SU-DHL-6 (cell line): Measurements from ENCODE around the gene PHLDA1.

ENCODE experiments used
- H2AFZ ChIP-seq: fragments of 200-600 bp; sonication (generic); 2 replicates; pipeline ENCODE4 v1.6.1; 2014; ENCODE audit warnings: low read depth, mild to moderate bottlenecking, moderate library complexity, mixed read lengths, antibody characterized with exemption, low read length; ENCODE audit not compliant: severe bottlenecking
- H3F3A ChIP-seq: fragments of 200-600 bp; shearing (Covaris generic); 2 replicates; pipeline ENCODE4 v1.6.0; 2016; ENCODE audit warnings: antibody characterized with exemption, mild to moderate bottlenecking; ENCODE audit not compliant: insufficient read depth
- H3K27ac ChIP-seq: fragments of 200-600 bp; sonication (generic); 2 replicates; pipeline ENCODE4 v1.5.1; 2016; ENCODE audit warnings: low read depth, mild to moderate bottlenecking, low read length, moderate library complexity, mixed read lengths
- H3K27me3 ChIP-seq: fragments of 200-600 bp; sonication (generic), shearing (Covaris generic); 2 replicates; pipeline ENCODE4 v1.6.0; 2014; ENCODE audit warnings: mild to moderate bottlenecking, low read length
- H3K36me3 ChIP-seq: fragments of 200-600 bp; sonication (generic); 2 replicates; pipeline ENCODE4 v1.6.1; 2014; ENCODE audit warnings: mild to moderate bottlenecking, low read length, mixed read lengths
- H3K4me2 ChIP-seq: fragments of 300-600, 200-600 bp; shearing (Covaris generic), sonication (generic); 2 replicates; pipeline ENCODE4 v1.6.0; 2014; ENCODE audit warnings: low read length, low read depth, mild to moderate bottlenecking; ENCODE audit not compliant: poor library complexity, severe bottlenecking
- H3K4me3 ChIP-seq: fragments of 200-600 bp; sonication (generic); 2 replicates; pipeline ENCODE4 v1.5.1; 2014; ENCODE audit warnings: antibody characterized with exemption, low read length, mild to moderate bottlenecking, mixed read lengths; ENCODE audit not compliant: insufficient read depth, poor library complexity, severe bottlenecking
- H3K79me2 ChIP-seq: fragments of 200-600 bp; sonication (generic); 2 replicates; pipeline ENCODE4 v1.6.1; 2014; ENCODE audit warnings: mild to moderate bottlenecking, low read length, moderate library complexity; ENCODE audit not compliant: insufficient read depth
- H3K9ac ChIP-seq: fragments of 200-600 bp; sonication (generic); 2 replicates; pipeline ENCODE4 v1.7.0; 2014; ENCODE audit warnings: mild to moderate bottlenecking, low read length
- H3K9me2 ChIP-seq: fragments of 200-600 bp; sonication (generic); replicated peaks from 2 replicates; pipeline ENCODE4 v1.6.1; 2014; ENCODE audit warnings: low read length; ENCODE audit not compliant: insufficient read depth
- H3K9me3 ChIP-seq: fragments of 200-600 bp; sonication (generic); 2 replicates; pipeline ENCODE4 v1.6.1; 2014; ENCODE audit warnings: low read length, mixed read lengths; ENCODE audit not compliant: insufficient read depth
- H4K20me1 ChIP-seq: fragments of 200-600 bp; sonication (generic); 2 replicates; pipeline ENCODE4 v1.6.1; 2014; ENCODE audit warnings: low read depth, mild to moderate bottlenecking, antibody characterized with exemption, low read length, moderate library complexity, mixed read lengths
- EZH2phosphoT487 ChIP-seq: fragments of 200-600 bp; sonication (generic), shearing (Covaris generic); conservative IDR thresholded peaks from 2 replicates; pipeline ENCODE4 v1.6.1; 2018; ENCODE audit warnings: mild to moderate bottlenecking, antibody characterized with exemption, low read length, moderate library complexity, mixed read lengths
- TF ChIP-seq, protein P1 (sequence below): fragments of 200-600 bp; sonication (generic); IDR thresholded peaks from one replicate; pipeline ENCODE4 v1.5.1; 2017; ENCODE audit warnings: antibody characterized with exemption, mild to moderate bottlenecking, low read length, moderate library complexity; ENCODE audit not compliant: insufficient read depth, poor library complexity, severe bottlenecking

PHLDA1 gene

DNA sequence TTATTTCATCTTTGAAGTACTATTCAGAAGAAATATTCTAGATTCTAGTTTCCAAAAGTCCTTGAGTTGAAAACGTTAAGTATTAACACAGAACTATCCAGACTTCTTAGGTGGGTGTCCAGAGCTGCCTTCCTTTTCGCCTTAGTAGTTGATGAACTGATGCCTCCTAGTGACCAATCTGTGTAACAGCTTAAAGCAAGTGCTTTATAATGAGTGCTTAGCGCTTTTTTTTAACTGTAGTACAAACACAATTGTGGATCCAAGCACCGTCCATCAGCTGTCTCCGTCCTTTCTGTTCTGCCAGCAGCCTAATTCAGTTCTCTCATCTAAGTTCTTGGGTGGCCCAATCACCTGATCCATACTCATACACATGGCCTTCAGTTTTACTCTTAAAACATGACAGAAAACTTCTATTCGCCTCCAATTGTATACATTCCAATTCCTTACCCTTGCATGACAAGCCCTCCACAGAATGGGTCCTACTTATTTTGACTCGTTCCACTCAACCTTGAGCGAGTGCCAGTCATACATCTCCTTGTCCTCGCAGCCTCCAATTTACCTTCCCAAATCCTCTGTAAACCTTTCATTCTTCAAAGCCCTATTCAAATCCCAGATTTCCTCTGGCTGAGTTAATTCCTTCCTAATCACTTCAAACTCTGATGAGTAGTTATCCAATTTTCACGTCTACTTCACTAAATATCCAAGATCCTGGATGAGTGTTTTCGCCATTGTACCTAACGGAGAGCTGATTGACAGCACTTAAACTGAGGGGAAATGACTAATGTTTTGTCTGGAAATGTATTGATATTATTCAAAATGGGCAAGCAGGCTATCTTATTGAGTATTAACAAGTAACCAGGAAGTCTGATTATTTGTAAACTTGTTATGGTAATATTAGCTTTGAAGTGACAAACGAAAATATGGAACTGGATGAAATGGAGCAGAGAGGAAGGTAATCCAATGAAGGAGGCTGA, 5.8 kb upstream of the PHLDA1 start:
- no peak overlapping the region for H3K4me2 ChIP-seq
- TF ChIP-seq EZH2phosphoT487, result no peak
- TF ChIP-seq, protein P1, sequence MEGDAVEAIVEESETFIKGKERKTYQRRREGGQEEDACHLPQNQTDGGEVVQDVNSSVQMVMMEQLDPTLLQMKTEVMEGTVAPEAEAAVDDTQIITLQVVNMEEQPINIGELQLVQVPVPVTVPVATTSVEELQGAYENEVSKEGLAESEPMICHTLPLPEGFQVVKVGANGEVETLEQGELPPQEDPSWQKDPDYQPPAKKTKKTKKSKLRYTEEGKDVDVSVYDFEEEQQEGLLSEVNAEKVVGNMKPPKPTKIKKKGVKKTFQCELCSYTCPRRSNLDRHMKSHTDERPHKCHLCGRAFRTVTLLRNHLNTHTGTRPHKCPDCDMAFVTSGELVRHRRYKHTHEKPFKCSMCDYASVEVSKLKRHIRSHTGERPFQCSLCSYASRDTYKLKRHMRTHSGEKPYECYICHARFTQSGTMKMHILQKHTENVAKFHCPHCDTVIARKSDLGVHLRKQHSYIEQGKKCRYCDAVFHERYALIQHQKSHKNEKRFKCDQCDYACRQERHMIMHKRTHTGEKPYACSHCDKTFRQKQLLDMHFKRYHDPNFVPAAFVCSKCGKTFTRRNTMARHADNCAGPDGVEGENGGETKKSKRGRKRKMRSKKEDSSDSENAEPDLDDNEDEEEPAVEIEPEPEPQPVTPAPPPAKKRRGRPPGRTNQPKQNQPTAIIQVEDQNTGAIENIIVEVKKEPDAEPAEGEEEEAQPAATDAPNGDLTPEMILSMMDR, result peak; percentile 58

DNA sequence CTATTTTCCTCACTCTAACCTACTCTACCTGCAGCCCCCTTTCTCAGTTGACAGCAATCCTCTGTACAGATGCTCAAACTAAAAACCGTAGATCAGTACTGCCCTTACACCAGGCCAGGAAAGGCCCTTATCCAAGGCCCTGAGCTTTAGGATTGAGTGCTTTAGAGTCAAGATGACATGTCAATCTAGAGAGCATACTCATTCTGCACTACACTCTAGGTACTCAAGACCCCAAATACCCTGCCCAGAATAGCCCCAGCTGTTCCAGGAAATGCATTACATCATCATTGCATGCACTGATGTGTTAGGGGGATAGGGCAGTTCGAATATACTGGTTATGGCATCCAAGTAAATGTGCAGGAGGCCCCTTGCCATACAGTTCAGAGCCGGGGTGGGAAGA, 3.5 kb upstream of the PHLDA1 start:
- Histone ChIP-seq H3K9me2 (no peaks in the 10 kb centered on the region), H3F3A (peaks cover 37% of the 10 kb centered on the region), H3K4me2 (no peak overlapping the region), H3K4me3 (no peak overlapping the region), H3K79me2 (no peaks in the 10 kb centered on the region), H2AFZ (no peak overlapping the region), H3K27me3 (no peaks in the 10 kb centered on the region), H3K9ac (no peak overlapping the region), H3K36me3 (no peaks in the 10 kb centered on the region), H3K9me3 (no peaks in the 10 kb centered on the region), H4K20me1 (no peaks in the 10 kb centered on the region), H3K27ac (no peak overlapping the region)
- TF ChIP-seq, protein P1, result no peak
- no peak for TF ChIP-seq EZH2phosphoT487

More for the DNA sequence above, 5.8 kb upstream of the PHLDA1 start:
- Histone ChIP-seq H2AFZ (no peak overlapping the region), H3K27ac (no peak overlapping the region), H3K4me3 (no peak overlapping the region), H3K9ac (no peak overlapping the region), H4K20me1 (no peaks in the 10 kb centered on the region), H3K79me2 (no peaks in the 10 kb centered on the region), H3K36me3 (no peaks in the 10 kb centered on the region), H3K9me2 (no peaks in the 10 kb centered on the region), H3K9me3 (no peaks in the 10 kb centered on the region), H3F3A (peaks cover 40% of the 10 kb centered on the region), H3K27me3 (no peaks in the 10 kb centered on the region)

DNA sequence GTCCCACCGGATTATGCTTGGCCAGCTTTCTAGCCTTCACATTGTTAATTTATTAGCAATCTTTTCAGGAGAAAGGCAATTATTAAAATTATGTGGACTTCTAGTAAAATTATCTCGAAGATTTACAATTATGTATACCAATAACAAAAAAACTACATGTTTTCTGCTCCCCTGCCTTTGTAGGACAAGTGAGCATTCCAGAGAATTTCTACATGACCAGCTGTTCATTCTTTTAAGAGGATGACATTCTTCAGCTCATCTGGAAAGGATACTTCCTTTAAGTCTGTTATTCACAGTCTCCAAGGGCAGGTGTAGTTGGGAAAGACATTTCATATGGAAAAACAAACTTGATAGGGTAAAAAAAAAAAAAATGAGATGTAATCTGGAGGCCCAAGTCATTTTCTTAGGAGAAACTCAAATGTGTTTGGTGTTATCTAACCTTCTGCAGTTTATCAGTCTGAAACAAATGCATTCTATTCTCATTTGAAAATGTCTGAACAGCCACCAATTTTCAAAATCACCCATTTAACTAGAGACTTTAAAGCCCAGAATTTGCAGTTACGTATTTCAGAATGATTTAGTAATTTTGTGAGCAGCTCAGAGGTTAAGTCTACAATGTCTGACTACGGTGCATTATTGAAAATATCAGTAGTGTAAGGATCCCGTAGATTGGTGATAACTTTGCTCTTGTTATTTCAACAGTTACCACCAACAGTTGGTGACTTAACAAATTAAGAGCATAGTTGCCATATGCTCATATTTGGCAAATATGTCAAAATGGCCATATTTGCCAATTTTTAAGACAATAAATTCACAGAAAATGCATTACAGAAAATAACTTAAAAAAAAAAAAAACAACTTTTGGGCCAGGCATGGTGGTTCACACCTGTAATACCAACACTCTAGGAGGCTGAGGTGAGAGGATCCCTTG, 1.8 kb upstream of the PHLDA1 start:
- Histone ChIP-seq H3K79me2 (no peaks in the 10 kb centered on the region), H3K36me3 (no peaks in the 10 kb centered on the region), H3K27me3 (no peaks in the 10 kb centered on the region), H3K4me2 (no peak overlapping the region), H3K9me3 (no peaks in the 10 kb centered on the region), H4K20me1 (no peaks in the 10 kb centered on the region), H3K27ac (no peak overlapping the region), H3K9me2 (no peaks in the 10 kb centered on the region), H3K4me3 (no peak overlapping the region), H3F3A (peaks cover 27% of the 10 kb centered on the region), H2AFZ (no peak overlapping the region), H3K9ac (no peak overlapping the region)
- TF ChIP-seq, protein P1, result no peak
- TF ChIP-seq EZH2phosphoT487, result no peak
